ENCODE data around the gene TRPC4. TPM values are rescaled to one million over a fixed set of nuclear protein-coding genes. Genes with fewer than 3 reads are reported as not detected.

TRPC4 gene
- total RNA-seq, 1 experiment from 2014 or later: 0.22 TPM

DNA sequence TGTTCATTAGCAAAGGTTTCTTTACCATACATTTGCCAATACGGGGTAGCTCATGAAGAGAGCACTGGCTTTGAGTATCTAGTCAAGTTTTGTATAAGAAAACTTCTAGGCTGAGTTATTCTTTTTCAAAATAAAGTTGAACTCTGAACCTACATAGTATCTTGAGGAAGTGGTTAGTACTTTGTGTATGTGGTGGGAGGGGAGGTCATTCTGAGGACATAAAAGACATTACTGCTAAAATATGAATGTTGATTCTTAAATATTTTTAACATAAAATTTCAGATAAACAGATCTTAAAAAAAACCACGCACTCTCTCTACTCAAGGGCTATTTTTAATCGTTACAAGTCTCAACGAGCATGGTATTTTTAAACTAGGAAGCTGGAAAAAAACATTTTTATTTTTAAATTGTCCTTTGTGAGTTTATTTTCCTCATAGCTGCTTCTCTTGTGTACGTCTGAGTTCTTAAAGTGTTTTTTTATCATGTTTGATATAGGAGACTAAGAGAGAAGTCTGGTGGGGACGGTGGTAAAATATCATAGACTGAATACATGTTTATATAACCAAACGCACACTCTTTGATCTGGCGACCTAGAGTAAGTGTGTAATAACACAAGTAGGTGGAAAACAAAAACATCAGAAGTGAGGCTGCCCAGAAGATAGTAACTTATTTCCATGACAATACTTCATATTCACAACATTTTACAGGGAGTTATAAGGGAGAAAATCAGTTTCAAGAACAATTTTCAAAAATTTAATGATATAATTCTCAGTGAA, 153.0 kb downstream of the TRPC4 start:
- no peak overlapping the region for H3K9ac ChIP-seq (ENCODE audit: low read length)
- H3K4me1 ChIP-seq (ENCODE audit: insufficient read depth, low read length): peaks cover 22% of the 10 kb centered on the region
- H3F3A ChIP-seq (ENCODE audit: low read length, unreplicated experiment): no peaks in the 10 kb centered on the region
- DNase-seq: no peak
- POLR2A ChIA-PET (ENCODE audit: unreplicated experiment): no interaction called here
- no peak overlapping the region for H3K4me2 ChIP-seq (ENCODE audit: low read length)
- H3K9me2 ChIP-seq (replicated peaks; ENCODE audit: low read length): no peaks in the 10 kb centered on the region
- H3K36me3 ChIP-seq (ENCODE audit: low read depth, low read length): no peaks in the 10 kb centered on the region
- no peaks in the 10 kb centered on the region for H4K20me1 ChIP-seq (ENCODE audit: low read length)
- ATAC-seq: no peak
- intact Hi-C loops (cut with micrococcal nuclease): no loop called here
- no peak overlapping the region for H3K4me3 ChIP-seq (ENCODE audit: low read length)
- H3K79me2 ChIP-seq (ENCODE audit: low read length): no peaks in the 10 kb centered on the region
- H3K27me3 ChIP-seq (ENCODE audit: low read length): no peaks in the 10 kb centered on the region
- peak overlapping the region; percentile 54 for H3K27ac ChIP-seq (ENCODE audit: low read length)
- H3K9me3 ChIP-seq (ENCODE audit: low read length): no peaks in the 10 kb centered on the region
- CTCF ChIA-PET: no interaction called here
- no TSS peak for BruUV-seq (replicated peaks)
- TF ChIP-seq EZH2phosphoT487 (IDR thresholded peaks at IDR 0.05; ENCODE audit: borderline replicate concordance, low read length) (no peak), CTCF (conservative IDR thresholded peaks at IDR 0.05; ENCODE audit: low read depth, low read length) (no peak), EZH2 (IDR thresholded peaks at IDR 0.05; ENCODE audit: low read length, unreplicated experiment) (no peak)
- peak overlapping the region; percentile 31; the same call in 1 of the 2 replicates for H2AFZ ChIP-seq (ENCODE audit: low read length)

- CTCF ChIA-PET: no interaction called here
- no peak for TF ChIP-seq CTCF (conservative IDR thresholded peaks at IDR 0.05; ENCODE audit: low read depth, low read length)
- TF ChIP-seq EZH2 (IDR thresholded peaks at IDR 0.05; ENCODE audit: low read length, unreplicated experiment): no peak
- TF ChIP-seq EZH2phosphoT487 (IDR thresholded peaks at IDR 0.05; ENCODE audit: borderline replicate concordance, low read length): no peak
- DNase-seq: peak; percentile 74
These were observed 154.0 kb downstream of the TRPC4 start for GRCh38 chr13:37715606-37716015.

GRCh38 chr13:37709318-37709717, 160.3 kb downstream of the TRPC4 start:
- CTCF ChIA-PET: no interaction called here
- intact Hi-C loops (cut with micrococcal nuclease): no loop called here
- H3K9me2 ChIP-seq (replicated peaks; ENCODE audit: low read length): no peaks in the 10 kb centered on the region
- DNase-seq: peak; percentile 7
- no peak for TF ChIP-seq EZH2phosphoT487 (IDR thresholded peaks at IDR 0.05; ENCODE audit: borderline replicate concordance, low read length)
- no peak for TF ChIP-seq EZH2 (IDR thresholded peaks at IDR 0.05; ENCODE audit: low read length, unreplicated experiment)
- no peak for TF ChIP-seq CTCF (conservative IDR thresholded peaks at IDR 0.05; ENCODE audit: low read depth, low read length)
- H3F3A ChIP-seq (ENCODE audit: low read length, unreplicated experiment): no peaks in the 10 kb centered on the region
- no peak overlapping the region for H3K27ac ChIP-seq (ENCODE audit: low read length)
- H3K4me3 ChIP-seq (ENCODE audit: low read length): no peak overlapping the region; the same call in 1 of the 2 replicates
- no peak for ATAC-seq
- H3K4me1 ChIP-seq (ENCODE audit: insufficient read depth, low read length): 0 out of 2 replicates have a peak, but pooled peaks cover 8% of the 10 kb centered on the region
- BruUV-seq (replicated peaks): no TSS peak
- no peaks in the 10 kb centered on the region for H4K20me1 ChIP-seq (ENCODE audit: low read length)
- no peak overlapping the region for H2AFZ ChIP-seq (ENCODE audit: low read length)
- no peaks in the 10 kb centered on the region for H3K79me2 ChIP-seq (ENCODE audit: low read length)
- no peak overlapping the region for H3K4me2 ChIP-seq (ENCODE audit: low read length)
- H3K9ac ChIP-seq (ENCODE audit: low read length): no peak overlapping the region
- H3K27me3 ChIP-seq (ENCODE audit: low read length): no peaks in the 10 kb centered on the region
- POLR2A ChIA-PET (ENCODE audit: unreplicated experiment): no interaction called here
- H3K9me3 ChIP-seq (ENCODE audit: low read length): no peaks in the 10 kb centered on the region
- H3K36me3 ChIP-seq (ENCODE audit: low read depth, low read length): no peaks in the 10 kb centered on the region

More at GRCh38 chr13:37715606-37716015, 154.0 kb downstream of the TRPC4 start:
- no peak; the same call in 1 of the 2 replicates for ATAC-seq
- H3K9me2 ChIP-seq (replicated peaks; ENCODE audit: low read length): no peaks in the 10 kb centered on the region
- H3K4me2 ChIP-seq (ENCODE audit: low read length): peak overlapping the region; percentile 22; the same call in 1 of the 2 replicates
- H3K9ac ChIP-seq (ENCODE audit: low read length): no peak overlapping the region
- H4K20me1 ChIP-seq (ENCODE audit: low read length): no peaks in the 10 kb centered on the region
- no peaks in the 10 kb centered on the region for H3K9me3 ChIP-seq (ENCODE audit: low read length)
- intact Hi-C loops (cut with micrococcal nuclease): no loop called here
- no TSS peak for BruUV-seq (replicated peaks)
- H3K4me1 ChIP-seq (ENCODE audit: insufficient read depth, low read length): peaks cover 22% of the 10 kb centered on the region
- POLR2A ChIA-PET (ENCODE audit: unreplicated experiment): no interaction called here
- no peaks in the 10 kb centered on the region for H3F3A ChIP-seq (ENCODE audit: low read length, unreplicated experiment)
- no peaks in the 10 kb centered on the region for H3K36me3 ChIP-seq (ENCODE audit: low read depth, low read length)
- no peaks in the 10 kb centered on the region for H3K27me3 ChIP-seq (ENCODE audit: low read length)
- H2AFZ ChIP-seq (ENCODE audit: low read length): peak overlapping the region; percentile 31; the same call in 1 of the 2 replicates
- H3K4me3 ChIP-seq (ENCODE audit: low read length): no peak overlapping the region
- peak overlapping the region; percentile 54 for H3K27ac ChIP-seq (ENCODE audit: low read length)
- no peaks in the 10 kb centered on the region for H3K79me2 ChIP-seq (ENCODE audit: low read length)
